IPS-NIHi7 (cell line): ENCODE measurements around the gene MB.

ENCODE experiments used
- DNase-seq: peaks from one replicate; pipeline ENCODE4 v3.0.0; 2012; ENCODE audit warnings: mixed read lengths; ENCODE audit errors: extremely low spot score

The MB gene

GRCh38 chr22:35575116-35575748, 41.9 kb downstream of the MB start:
- DNase-seq, result no peak

GRCh38 chr22:35572556-35572955, 44.6 kb downstream of the MB start:
- no peak for DNase-seq

- DNase-seq, result no peak
Observed at GRCh38 chr22:35570686-35571194, 46.4 kb downstream of the MB start.

DNA sequence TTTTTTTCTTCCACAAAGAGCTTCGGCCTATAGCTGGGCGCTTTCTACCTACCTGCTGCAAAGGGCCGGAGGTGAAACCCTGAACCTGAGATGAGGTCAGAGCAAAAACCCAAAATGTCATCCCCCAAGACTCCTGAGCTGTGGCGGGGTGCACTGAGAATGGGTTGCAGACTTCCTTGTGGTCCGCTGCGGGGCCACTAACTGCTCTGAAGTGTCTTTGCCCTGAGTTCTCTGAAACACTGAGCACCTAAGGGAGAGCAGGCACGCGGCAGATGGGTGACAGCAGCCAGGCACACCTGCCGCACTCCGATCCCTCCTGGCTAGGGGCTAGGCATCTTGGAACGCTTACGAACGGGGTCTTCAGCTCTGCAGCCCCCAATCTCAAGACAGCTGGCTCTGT, 47.2 kb downstream of the MB start:
- DNase-seq, result no peak

DNA sequence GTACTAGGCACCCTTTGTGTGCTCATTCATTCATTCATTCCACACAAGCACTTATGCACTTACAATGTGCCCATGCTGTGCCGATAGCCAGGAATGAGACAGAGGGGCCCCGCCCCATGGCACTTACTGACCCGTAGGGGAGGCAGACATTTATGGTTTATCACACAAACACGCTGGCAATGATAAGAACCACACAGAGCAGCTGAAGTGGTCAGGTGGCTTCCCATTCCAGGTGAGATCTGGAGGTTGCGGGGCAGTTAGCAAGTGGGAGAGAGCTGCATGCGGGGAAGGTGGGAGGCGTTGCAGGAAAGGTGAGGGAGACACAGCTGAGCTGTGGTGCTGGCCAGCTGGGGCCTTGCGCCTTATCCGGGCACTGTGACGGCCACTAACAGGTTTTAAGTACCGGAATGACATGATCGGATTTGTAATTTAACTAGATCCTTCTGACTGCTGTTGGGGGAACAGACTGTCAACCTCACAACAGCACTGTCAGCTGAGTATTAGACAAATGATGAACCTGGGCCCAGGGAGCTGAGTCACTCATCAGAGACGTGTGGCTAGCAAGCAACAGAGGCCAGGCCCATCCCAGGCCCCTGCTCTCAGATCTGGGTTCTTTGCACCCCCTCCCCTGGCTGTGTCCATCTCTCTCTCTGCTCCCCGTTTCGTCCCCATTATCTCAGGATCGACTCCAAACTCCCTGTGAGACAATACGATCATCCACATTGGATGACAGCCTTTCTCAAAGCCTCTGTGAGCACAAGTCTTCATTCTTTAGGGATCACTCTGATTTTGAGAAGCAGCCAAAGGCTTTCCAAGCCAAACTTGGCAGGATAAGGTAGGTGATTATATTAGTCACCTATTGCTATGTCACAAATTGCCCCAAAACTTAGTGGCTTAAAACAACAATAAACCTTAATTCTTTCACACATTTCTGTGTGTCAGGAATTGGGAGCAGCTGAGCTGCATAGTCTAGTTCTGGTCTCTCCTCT, 48.1 kb downstream of the MB start:
- DNase-seq, result no peak

DNA sequence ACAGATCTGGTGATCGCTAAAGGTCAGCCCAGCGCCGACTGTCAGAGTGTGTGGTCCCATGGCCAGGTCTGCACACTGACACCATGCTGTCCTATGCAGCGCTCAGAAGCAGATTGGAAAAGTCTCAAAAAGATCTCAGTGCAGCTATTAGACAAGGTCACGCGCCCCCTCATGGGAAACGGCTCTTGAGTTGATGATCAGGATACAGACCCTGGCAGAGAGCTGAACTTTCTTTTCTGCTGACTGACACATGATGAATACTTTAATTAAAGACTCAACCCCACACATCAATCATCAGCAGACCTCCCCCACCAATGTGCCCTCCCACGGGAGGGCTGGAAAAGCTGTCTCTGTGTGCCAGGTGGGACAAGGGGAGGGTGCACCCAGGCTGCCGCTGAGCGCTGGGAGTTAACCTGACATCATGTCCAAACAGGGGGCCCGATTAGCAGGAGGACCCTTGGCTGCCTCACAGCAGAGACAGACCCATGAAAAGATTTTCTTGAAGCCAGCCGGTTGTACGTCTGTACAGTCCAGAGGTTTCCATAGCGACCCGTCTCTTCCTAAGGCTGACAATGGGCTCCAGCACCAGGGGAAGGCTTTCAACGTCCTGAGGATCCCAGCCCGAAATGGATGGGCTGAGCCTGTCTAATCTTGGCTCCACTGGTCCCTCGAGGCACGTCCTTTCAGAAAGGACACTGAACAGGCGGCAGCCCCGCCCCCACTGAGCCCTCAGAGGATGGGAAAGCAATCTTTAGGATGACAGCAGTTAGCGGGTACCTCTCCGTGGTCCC, 49.6 kb downstream of the MB start:
- no peak for DNase-seq

DNA sequence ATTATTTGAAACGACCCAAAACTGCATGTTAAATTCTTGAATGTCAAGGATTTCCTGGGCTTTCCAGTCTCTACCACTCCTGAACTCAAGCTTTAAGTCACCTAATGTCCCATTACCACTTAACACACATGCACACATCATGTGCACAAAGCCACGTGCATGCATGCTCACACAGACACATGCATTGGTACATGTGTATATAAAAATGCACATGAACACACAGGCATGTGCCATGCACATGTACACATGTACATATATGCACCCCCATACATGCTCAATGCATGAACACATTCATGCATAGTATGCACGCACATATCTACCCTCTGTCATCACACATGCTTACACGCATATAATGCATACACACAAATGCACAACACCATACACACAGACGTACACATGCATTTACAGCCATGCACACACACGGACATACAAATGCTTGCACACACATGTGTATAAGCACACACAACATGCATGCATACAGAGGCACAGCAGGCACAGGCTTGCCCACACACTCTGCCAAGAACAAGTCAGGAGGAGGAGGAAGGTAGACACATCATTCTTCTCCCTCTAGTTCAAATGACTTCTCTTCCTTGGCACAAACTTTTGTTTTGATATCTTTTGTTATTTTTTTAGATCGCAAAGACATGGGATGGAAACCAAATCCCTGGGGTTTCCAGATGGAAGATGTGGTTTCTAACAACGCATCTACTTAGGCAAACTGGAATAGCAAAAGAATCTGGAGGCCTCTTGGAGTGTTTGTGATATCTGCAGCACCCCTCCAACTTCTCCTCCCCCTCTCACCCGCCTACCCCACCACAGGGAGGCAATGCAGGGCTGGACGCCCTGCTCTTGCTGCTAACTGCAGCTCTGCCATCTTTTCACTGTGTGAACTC, 51.9 kb downstream of the MB start:
- DNase-seq, result no peak

DNA sequence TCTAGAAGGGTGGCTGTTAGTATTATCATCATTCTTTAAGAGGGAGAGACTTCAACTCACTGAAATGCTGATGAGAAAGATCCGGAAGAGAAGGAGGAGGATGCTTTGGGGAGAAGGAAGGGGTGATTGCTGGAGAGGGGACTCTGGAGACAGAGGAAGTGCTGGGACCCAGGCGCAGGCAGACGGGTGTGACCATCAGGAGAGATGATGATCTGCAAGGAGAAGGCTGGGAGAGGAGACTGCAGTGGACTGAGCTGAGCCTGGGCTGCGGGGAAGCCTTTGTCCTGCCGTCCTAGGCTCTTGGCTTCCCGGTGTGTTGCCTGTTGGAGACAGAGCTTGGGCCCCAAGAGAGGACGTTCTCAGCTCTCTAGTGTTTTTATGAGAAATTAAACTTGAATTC, 53.9 kb downstream of the MB start:
- peak; percentile 41 for DNase-seq

- peak; percentile 85 for DNase-seq
Observed at GRCh38 chr22:35561796-35562526, 55.2 kb downstream of the MB start.

GRCh38 chr22:35560824-35561223, 56.3 kb downstream of the MB start:
- no peak for DNase-seq

DNA sequence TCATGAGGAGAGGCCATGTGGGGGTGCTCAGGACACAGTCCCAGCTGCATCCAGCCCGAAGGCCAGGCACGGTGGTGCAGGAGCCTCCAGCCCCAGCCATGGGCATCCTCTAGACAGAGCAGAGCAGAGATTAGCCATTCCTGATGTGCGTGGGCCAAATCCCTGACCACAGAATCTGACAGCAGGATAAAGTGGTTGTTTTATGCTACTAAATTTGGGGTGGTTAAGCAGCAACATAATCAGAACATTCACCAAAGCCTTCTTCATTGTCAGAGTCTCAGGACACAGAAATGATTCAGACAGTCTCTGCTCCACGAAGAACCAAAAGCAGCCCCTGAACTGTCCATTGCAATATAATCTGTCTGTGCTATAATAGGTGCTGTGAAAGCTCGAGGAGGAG, 56.8 kb downstream of the MB start:
- DNase-seq, result no peak

DNA sequence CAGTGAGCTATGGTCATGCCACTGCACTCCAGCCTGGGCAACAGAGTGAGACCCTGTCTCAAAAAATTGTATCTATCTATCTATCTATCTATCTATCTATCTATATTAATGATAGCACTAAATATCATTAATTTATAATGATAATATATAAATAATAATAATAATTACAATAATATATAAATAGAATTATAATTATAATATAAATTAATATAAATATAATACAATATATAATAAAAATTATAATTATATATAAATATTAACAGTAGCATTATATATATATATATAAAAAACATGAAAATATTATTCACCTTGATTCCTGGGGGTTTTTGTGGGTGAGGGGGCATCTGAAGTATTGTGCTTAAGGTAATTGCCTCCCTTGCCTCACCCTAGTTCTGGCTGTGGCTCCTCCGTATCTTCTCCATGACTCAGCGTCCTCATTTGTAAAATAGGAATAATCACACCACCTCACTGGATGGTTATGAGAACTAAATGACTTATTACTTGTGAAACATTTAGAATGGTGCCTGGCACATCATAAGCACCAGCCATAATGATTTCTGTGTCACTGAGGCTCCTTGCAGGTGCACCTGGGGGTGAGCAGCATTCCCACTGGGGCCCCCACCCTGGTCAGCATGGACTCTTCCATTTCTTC, 57.6 kb downstream of the MB start:
- no peak for DNase-seq

DNA sequence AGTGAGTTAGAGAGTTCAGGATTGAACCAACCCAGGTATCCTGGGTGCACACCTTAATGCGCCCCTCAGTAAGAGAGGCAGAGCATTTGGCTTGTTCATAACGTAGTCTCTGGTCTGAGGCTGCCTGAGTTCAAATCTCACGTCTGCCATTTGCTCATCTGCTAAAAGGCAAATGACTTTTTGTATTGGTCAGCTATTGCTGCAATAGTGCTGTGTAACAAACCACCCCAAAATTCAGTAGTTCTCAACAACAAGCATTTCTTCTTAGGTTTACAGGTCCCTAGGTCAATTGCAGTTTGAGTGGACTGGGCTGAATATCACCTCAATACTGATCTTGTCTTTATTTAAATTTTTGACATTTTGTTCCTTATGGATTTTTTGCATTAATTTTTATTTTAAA, 58.4 kb downstream of the MB start:
- no peak for DNase-seq

GRCh38 chr22:35558031-35558430, 59.1 kb downstream of the MB start:
- DNase-seq, result no peak
